OCI-LY1 (cell line): Measurements from ENCODE around the gene ERG.
A peak's percentile ranks its signal among the peaks of the same experiment; 100 is the strongest.

Experiments used
- CTCF ChIP-seq: fragments of 200-600 bp; sonication (generic), shearing (Covaris generic); IDR thresholded peaks from 2 replicates; pipeline ENCODE4 v1.5.1; 2017; ENCODE audit warnings: mild to moderate bottlenecking, antibody characterized with exemption, low read length, moderate library complexity, mixed read lengths
- EZH2 ChIP-seq: fragments of 200-600 bp; sonication (generic), shearing (Covaris generic); IDR thresholded peaks from 2 replicates; pipeline ENCODE4 v1.8.0; 2017; ENCODE audit warnings: borderline replicate concordance, mixed run types, mild to moderate bottlenecking, antibody characterized with exemption, low read length, moderate library complexity, mixed read lengths

GRCh38 chr21:38355992-38356781 is 142.1 kb downstream of the ERG start:
- peak; percentile 96 for TF ChIP-seq CTCF
- TF ChIP-seq EZH2 = no peak
